ENCODE measurements around the gene GCKR. TPM values are rescaled to one million over a fixed set of nuclear protein-coding genes. Genes with fewer than 3 reads are reported as not detected.

The GCKR gene
- polyA plus RNA-seq, 4 donors = 0.16 to 0.28 TPM; not detected in 2

- no peak for DNase-seq (ENCODE audit: low read depth in 4 of 4, low spot score in 2 of 4)
These were observed 74.6 kb downstream of the GCKR start for GRCh38 chr2:27571197-27571596.

- DNase-seq (ENCODE audit: low read depth in 4 of 4, low spot score in 2 of 4) = no peak
These were observed 75.0 kb downstream of the GCKR start for GRCh38 chr2:27571681-27572080.

GRCh38 chr2:27572439-27572838, 75.8 kb downstream of the GCKR start:
- DNase-seq (ENCODE audit: low read depth in 4 of 4, low spot score in 2 of 4) = no peak

- no peak for DNase-seq (ENCODE audit: low read depth in 4 of 4, low spot score in 2 of 4)
These were observed 76.4 kb downstream of the GCKR start for GRCh38 chr2:27572998-27573429.

Other genes starting within 250 kb of the GCKR start
- 10 to 100 TPM in 1 of 4 donors, 1 to 10 TPM in 3; 5.3 to 11.2 (median 7.0) TPM for gene SLC30A3, start 233.8 kb upstream of the GCKR start, polyA plus RNA-seq (ENCODE audit: insufficient read length in 4 of 4)
- gene DNAJC5G, start 221.4 kb upstream of the GCKR start, polyA plus RNA-seq (ENCODE audit: insufficient read length in 4 of 4) = 1 to 10 TPM in 2 of 4 donors, under 1 TPM in 2; 0.43 to 1.6 (median 0.83) TPM
- 1 to 10 TPM; 3.4 to 8.7 (median 4.7) TPM for gene TRIM54, start 214.4 kb upstream of the GCKR start, polyA plus RNA-seq (ENCODE audit: insufficient read length in 4 of 4)
- 1 to 10 TPM in 2 of 4 donors, under 1 TPM in 2; 0.59 to 1.5 (median 1.1) TPM for gene UCN, start 188.4 kb upstream of the GCKR start, polyA plus RNA-seq (ENCODE audit: insufficient read length in 4 of 4)
- 10 to 100 TPM; 69.5 to 93.3 (median 80.5) TPM for gene MPV17, start 173.7 kb upstream of the GCKR start, polyA plus RNA-seq (ENCODE audit: insufficient read length in 4 of 4)
- 10 to 100 TPM; 65.4 to 82.3 (median 73.2) TPM for gene GTF3C2, start 140.1 kb upstream of the GCKR start, polyA plus RNA-seq (ENCODE audit: insufficient read length in 4 of 4)
- 10 to 100 TPM; 44.1 to 58.6 (median 52.8) TPM for gene EIF2B4, start 126.5 kb upstream of the GCKR start, polyA plus RNA-seq (ENCODE audit: insufficient read length in 4 of 4)
- 100 to 1,000 TPM in 3 of 4 donors, 10 to 100 TPM in 1; 99.0 to 127 (median 108) TPM for gene SNX17, start 126.2 kb upstream of the GCKR start, polyA plus RNA-seq (ENCODE audit: insufficient read length in 4 of 4)
- 10 to 100 TPM; 16.4 to 28.5 (median 21.2) TPM for gene ZNF513, start 116.1 kb upstream of the GCKR start, polyA plus RNA-seq (ENCODE audit: insufficient read length in 4 of 4)
- gene PPM1G, start 87.2 kb upstream of the GCKR start, polyA plus RNA-seq (ENCODE audit: insufficient read length in 4 of 4) = 10 to 100 TPM; 87.3 to 98.8 (median 92.5) TPM
- 100 to 1,000 TPM; 125 to 146 (median 132) TPM for gene NRBP1, start 68.2 kb upstream of the GCKR start, polyA plus RNA-seq (ENCODE audit: insufficient read length in 4 of 4)
- gene KRTCAP3, start 54.5 kb upstream of the GCKR start, polyA plus RNA-seq (ENCODE audit: insufficient read length in 4 of 4) = 10 to 100 TPM in 1 of 4 donors, 1 to 10 TPM in 3; 7.4 to 11.5 (median 8.2) TPM
- 10 to 100 TPM; 33.3 to 78.8 (median 49.9) TPM for gene IFT172, start 7.1 kb upstream of the GCKR start, polyA plus RNA-seq (ENCODE audit: insufficient read length in 4 of 4)
- gene FNDC4, start 1.6 kb upstream of the GCKR start, polyA plus RNA-seq (ENCODE audit: insufficient read length in 4 of 4) = 10 to 100 TPM in 1 of 4 donors, 1 to 10 TPM in 3; 7.1 to 10.9 (median 8.8) TPM
- gene ZNF512, start 86.2 kb downstream of the GCKR start, polyA plus RNA-seq (ENCODE audit: insufficient read length in 4 of 4) = 10 to 100 TPM; 66.1 to 84.9 (median 75.4) TPM
- 10 to 100 TPM; 11.0 to 14.7 (median 11.5) TPM for gene CCDC121, start 132.2 kb downstream of the GCKR start, polyA plus RNA-seq (ENCODE audit: insufficient read length in 4 of 4)
- 10 to 100 TPM; 52.3 to 66.8 (median 58.8) TPM for gene GPN1, start 132.2 kb downstream of the GCKR start, polyA plus RNA-seq (ENCODE audit: insufficient read length in 4 of 4)
- 10 to 100 TPM; 49.5 to 72.8 (median 59.2) TPM for gene SUPT7L, start 166.8 kb downstream of the GCKR start, polyA plus RNA-seq (ENCODE audit: insufficient read length in 4 of 4)
- gene SLC4A1AP, start 167.1 kb downstream of the GCKR start, polyA plus RNA-seq (ENCODE audit: insufficient read length in 4 of 4) = 10 to 100 TPM; 30.3 to 41.6 (median 34.9) TPM

Measured in left renal cortex interstitium (tissue), 4 donors.